ENCODE measurements around the gene NADSYN1. TPM values are rescaled to one million over a fixed set of nuclear protein-coding genes. Genes with fewer than 3 reads are reported as not detected.

NADSYN1 gene
- total RNA-seq, 4 donors from 2014 or later = 21.6 to 62.0 (median 41.8) TPM

- Histone ChIP-seq H3K4me3 (no peak overlapping the region), H3K36me3 (peaks cover 0 to 13% of the 10 kb centered on the region in 2 donors), H3K27me3 (no peaks in the 10 kb centered on the region), H3K4me1 (peaks cover 0 to 66% (median 22%) of the 10 kb centered on the region in 3 donors), H3K9me3 (no peaks in the 10 kb centered on the region), H3K27ac (peak overlapping the region in 2 of 4 donors; percentile 79 to 82)
- 45 to 64% methylated on average over 1 to 2 of the region's 2 CpGs for WGBS, 2 donors (ENCODE audit: low coverage in 1 of 2)
- TF ChIP-seq, protein P1, sequence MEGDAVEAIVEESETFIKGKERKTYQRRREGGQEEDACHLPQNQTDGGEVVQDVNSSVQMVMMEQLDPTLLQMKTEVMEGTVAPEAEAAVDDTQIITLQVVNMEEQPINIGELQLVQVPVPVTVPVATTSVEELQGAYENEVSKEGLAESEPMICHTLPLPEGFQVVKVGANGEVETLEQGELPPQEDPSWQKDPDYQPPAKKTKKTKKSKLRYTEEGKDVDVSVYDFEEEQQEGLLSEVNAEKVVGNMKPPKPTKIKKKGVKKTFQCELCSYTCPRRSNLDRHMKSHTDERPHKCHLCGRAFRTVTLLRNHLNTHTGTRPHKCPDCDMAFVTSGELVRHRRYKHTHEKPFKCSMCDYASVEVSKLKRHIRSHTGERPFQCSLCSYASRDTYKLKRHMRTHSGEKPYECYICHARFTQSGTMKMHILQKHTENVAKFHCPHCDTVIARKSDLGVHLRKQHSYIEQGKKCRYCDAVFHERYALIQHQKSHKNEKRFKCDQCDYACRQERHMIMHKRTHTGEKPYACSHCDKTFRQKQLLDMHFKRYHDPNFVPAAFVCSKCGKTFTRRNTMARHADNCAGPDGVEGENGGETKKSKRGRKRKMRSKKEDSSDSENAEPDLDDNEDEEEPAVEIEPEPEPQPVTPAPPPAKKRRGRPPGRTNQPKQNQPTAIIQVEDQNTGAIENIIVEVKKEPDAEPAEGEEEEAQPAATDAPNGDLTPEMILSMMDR (IDR thresholded peaks at IDR 0.05) = no peak
- TF ChIP-seq POLR2AphosphoS5 (IDR thresholded peaks at IDR 0.05) = no peak
- no peak for ATAC-seq
Observed at GRCh38 chr11:71450507-71450906, 2.5 kb upstream of the NADSYN1 start.

GRCh38 chr11:71450939-71451338 lies 2.1 kb upstream of the NADSYN1 start:
- Histone ChIP-seq H3K9me3 (no peaks in the 10 kb centered on the region), H3K4me1 (peaks cover 0 to 66% (median 22%) of the 10 kb centered on the region in 3 donors), H3K27ac (peak overlapping the region in 2 of 4 donors; percentile 79 to 82), H3K4me3 (no peak overlapping the region), H3K27me3 (no peaks in the 10 kb centered on the region), H3K36me3 (peaks cover 0 to 13% of the 10 kb centered on the region in 2 donors)
- no peak for ATAC-seq
- WGBS, 2 donors (ENCODE audit: low coverage in 1 of 2) = 40 to 88% methylated on average over 1 to 3 of the region's 3 CpGs
- no peak for TF ChIP-seq POLR2AphosphoS5 (IDR thresholded peaks at IDR 0.05)
- TF ChIP-seq POLR2A (IDR thresholded peaks at IDR 0.05) = no peak
- TF ChIP-seq EP300 (IDR thresholded peaks at IDR 0.05) = no peak
- TF ChIP-seq, protein P1 (IDR thresholded peaks at IDR 0.05) = no peak

DNA sequence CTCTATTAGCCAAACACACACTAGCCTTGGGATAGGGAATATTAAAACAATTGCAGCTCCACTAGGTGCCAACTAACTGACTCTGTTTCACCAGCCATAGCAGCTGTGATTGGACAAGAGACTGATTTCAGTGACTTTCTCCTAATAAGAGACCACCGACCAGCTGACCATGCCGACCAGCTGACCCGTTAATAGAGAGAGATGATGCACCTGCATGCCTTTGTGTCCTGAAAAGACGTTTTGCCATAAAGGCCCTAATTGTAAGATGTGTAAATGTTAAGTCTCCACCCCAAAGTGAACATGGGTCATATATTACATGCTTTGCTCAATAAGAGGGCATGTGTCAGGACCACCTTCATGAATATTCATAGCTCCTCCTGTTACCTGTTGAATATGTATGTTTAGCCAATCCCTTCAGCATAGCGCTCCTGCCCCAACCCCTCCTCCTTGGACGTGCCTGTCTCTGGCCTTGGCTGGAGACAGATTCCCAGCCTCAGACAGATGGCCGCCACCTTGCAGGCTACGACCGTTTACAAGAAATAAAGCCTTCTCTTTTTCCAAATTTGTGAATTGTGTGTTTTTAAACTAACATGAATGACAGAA lies 1.3 kb upstream of the NADSYN1 start:
- peak overlapping the region in 3 of 4 donors; percentile 79 to 91 (median 82) for H3K27ac ChIP-seq
- WGBS, 2 donors (ENCODE audit: low coverage in 1 of 2) = 70 to 85% methylated on average over 9 of the region's 9 CpGs

GRCh38 chr11:71452199-71453036 lies 585 bp upstream of the NADSYN1 start:
- H3K4me1 ChIP-seq = peaks cover 0 to 62% (median 21%) of the 10 kb centered on the region in 3 donors

More for the DNA sequence above, 1.3 kb upstream of the NADSYN1 start:
- Histone ChIP-seq H3K4me1 (peaks cover 0 to 66% (median 22%) of the 10 kb centered on the region in 3 donors), H3K9me3 (no peaks in the 10 kb centered on the region), H3K36me3 (peaks cover 0 to 20% of the 10 kb centered on the region in 2 donors), H3K4me3 (peak overlapping the region in 1 of 2 donors; percentile 93), H3K27me3 (no peaks in the 10 kb centered on the region)
- ATAC-seq = no peak
- no peak for TF ChIP-seq POLR2AphosphoS5 (IDR thresholded peaks at IDR 0.05)
- TF ChIP-seq EP300 (IDR thresholded peaks at IDR 0.05) = no peak
- TF ChIP-seq POLR2A (IDR thresholded peaks at IDR 0.05) = no peak
- TF ChIP-seq, protein P1 (IDR thresholded peaks at IDR 0.05) = no peak

More at GRCh38 chr11:71452199-71453036, 585 bp upstream of the NADSYN1 start:
- Histone ChIP-seq H3K27ac (peak overlapping the region; percentile 70 to 91 (median 80)), H3K9me3 (no peaks in the 10 kb centered on the region), H3K4me3 (peak overlapping the region; percentile 71 to 93), H3K36me3 (peaks cover 0 to 27% of the 10 kb centered on the region in 2 donors), H3K27me3 (no peaks in the 10 kb centered on the region)
- TF ChIP-seq, protein P1 (IDR thresholded peaks at IDR 0.05) = no peak
- TF ChIP-seq EP300 (IDR thresholded peaks at IDR 0.05) (no peak), POLR2A (IDR thresholded peaks at IDR 0.05) (no peak), POLR2AphosphoS5 (IDR thresholded peaks at IDR 0.05) (no peak)
- no peak for ATAC-seq
- 7 to 12% methylated on average over 10 to 29 of the region's 40 CpGs for WGBS, 2 donors (ENCODE audit: low coverage in 1 of 2)

Measured in gastroesophageal sphincter (tissue), 4 donors.